Hematopoietic multipotent progenitor cell treated with erythropoietin and hydrocortisone succinate and interleukin-3 and kit ligand, for 15 days (in vitro differentiated cells): ENCODE results near the gene SPTBN1.
"Not testable (repeated sequence)": the region's sequence is repeated elsewhere in the genome, so short reads cannot be mapped to it uniquely, and the experiment has no call there.

Source experiments
- DNase-seq: peaks from one replicate; pipeline ENCODE4 v3.0.0-alpha.2; 2015; ENCODE audit warnings: low spot score

The SPTBN1 gene

GRCh38 chr2:54471221-54471711 is 15.1 kb downstream of the SPTBN1 start:
- DNase-seq = no peak

GRCh38 chr2:54473851-54474250 is 17.7 kb downstream of the SPTBN1 start:
- no peak for DNase-seq

- DNase-seq = no peak
These were observed 19.2 kb downstream of the SPTBN1 start for GRCh38 chr2:54475285-54475684.

GRCh38 chr2:54475919-54476318 is 19.8 kb downstream of the SPTBN1 start:
- no peak for DNase-seq

GRCh38 chr2:54476852-54477251 is 20.7 kb downstream of the SPTBN1 start:
- DNase-seq = no peak

- no peak for DNase-seq
These were observed 21.8 kb downstream of the SPTBN1 start for GRCh38 chr2:54477896-54478295.

GRCh38 chr2:54478899-54479298 is 22.8 kb downstream of the SPTBN1 start:
- DNase-seq = no peak

- no peak for DNase-seq
These were observed 23.3 kb downstream of the SPTBN1 start for GRCh38 chr2:54479424-54479823.

GRCh38 chr2:54480025-54480424 is 23.9 kb downstream of the SPTBN1 start:
- no peak for DNase-seq

- DNase-seq = no peak
These were observed 25.6 kb downstream of the SPTBN1 start for GRCh38 chr2:54481686-54482085.

- DNase-seq = no peak
These were observed 26.6 kb downstream of the SPTBN1 start for GRCh38 chr2:54482715-54483114.

- DNase-seq = no peak
These were observed 27.3 kb downstream of the SPTBN1 start for GRCh38 chr2:54483426-54483825.

- DNase-seq = not testable (repeated sequence)
These were observed 29.6 kb downstream of the SPTBN1 start for GRCh38 chr2:54485756-54486155.

- DNase-seq = no peak
These were observed 30.6 kb downstream of the SPTBN1 start for GRCh38 chr2:54486766-54487165.

- no peak for DNase-seq
These were observed 34.7 kb downstream of the SPTBN1 start for GRCh38 chr2:54490863-54491262.

GRCh38 chr2:54492335-54492734 is 36.2 kb downstream of the SPTBN1 start:
- DNase-seq = no peak

- no peak for DNase-seq
These were observed 38.0 kb downstream of the SPTBN1 start for GRCh38 chr2:54494087-54494486.

GRCh38 chr2:54496920-54497319 is 40.8 kb downstream of the SPTBN1 start:
- no peak for DNase-seq

GRCh38 chr2:54497763-54498680 is 41.9 kb downstream of the SPTBN1 start:
- no peak for DNase-seq

GRCh38 chr2:54499661-54500060 is 43.5 kb downstream of the SPTBN1 start:
- DNase-seq = no peak

GRCh38 chr2:54500404-54501205 is 44.5 kb downstream of the SPTBN1 start:
- DNase-seq = no peak

GRCh38 chr2:54502731-54503130 is 46.6 kb downstream of the SPTBN1 start:
- no peak for DNase-seq

- no peak for DNase-seq
These were observed 47.1 kb downstream of the SPTBN1 start for GRCh38 chr2:54503192-54503591.
